HepG2 (cell line): Measurements from ENCODE around the gene TMEM171. TPM values are rescaled to one million over a fixed set of nuclear protein-coding genes. Genes with fewer than 3 reads are reported as not detected.

Experiments used
- ATAC-seq: fragments of 200-7000 bp; cut with Tn5 transposase; 3 replicates; pipeline ENCODE4 v1.9.1; 2020; ENCODE audit warnings: mild to moderate bottlenecking, moderate library complexity
- BruUV-seq: library from RNA; stranded (reverse); fragments of 400-500 nt; replicated peaks from 2 replicates; lab custom pipeline; 2021; lab: Mats Ljungman, UMichigan
- CTCF ChIA-PET: fragments of 300-600 bp; formaldehyde crosslinking; extraction: SDS; loops from one replicate; lab custom pipeline; 2021; ENCODE audit warnings: low total read pairs, inconsistent platforms, low intra/inter-chr PET ratio; lab: Yijun Ruan, JAX
- POLR2A ChIA-PET: fragments of 350-600 bp; sonication (Branson Sonifier 250); formaldehyde crosslinking; loops from one replicate; lab custom pipeline; 2020; ENCODE audit warnings: antibody characterized with exemption, inconsistent platforms; lab: Yijun Ruan, JAX
- DNase-seq: peaks from one replicate; pipeline ENCODE4 v3.0.0-alpha.2; 2015; ENCODE audit warnings: low spot score
- FAIRE-seq: peaks from 3 replicates; lab custom pipeline; 2011; peaks lifted over from hg19 to GRCh38; lab: Jason Lieb, UNC
- H2AFZ ChIP-seq: one replicate; pipeline ENCODE4 v1.6.1; 2011; ENCODE audit warnings: low read length, inconsistent platforms
- H3K27ac ChIP-seq: fragments of 300-600 bp; 3 replicates; pipeline ENCODE4 v1.8.0; 2011; ENCODE audit warnings: mixed run types, mild to moderate bottlenecking, mixed read lengths, low read length, inconsistent platforms; ENCODE audit not compliant: insufficient read depth; ENCODE audit errors: extremely low read length
- H3K27me3 ChIP-seq, 2 experiments: fragments of 200-600 bp in 1 of 2; 2 replicates in 1 of 2; 3 replicates in 1 of 2; pipeline versions ENCODE4 v1.6.0 to v1.8.0; 2011; ENCODE audit warnings: low read length in 2 of 2, mild to moderate bottlenecking in 2 of 2, moderate library complexity in 2 of 2, inconsistent platforms in 1 of 2; ENCODE audit not compliant: insufficient read depth in 2 of 2, control insufficient read depth in 1 of 2
- H3K36me3 ChIP-seq, 2 experiments: fragments of 200-600 bp in 1 of 2; replicated peaks in 1 of 2; 2 replicates in 1 of 2; 3 replicates in 1 of 2; pipeline versions ENCODE4 v1.5.1 to v1.8.0; 2011; ENCODE audit warnings: low read length in 2 of 2, inconsistent platforms in 1 of 2; ENCODE audit not compliant: insufficient read depth in 2 of 2, control insufficient read depth in 1 of 2
- H3K4me1 ChIP-seq: 2 replicates; pipeline ENCODE4 v1.5.1; 2012; ENCODE audit warnings: low read length, inconsistent platforms; ENCODE audit not compliant: insufficient read depth
- H3K4me2 ChIP-seq: 2 replicates; pipeline ENCODE4 v1.6.0; 2011; ENCODE audit warnings: low read depth, low read length, inconsistent platforms
- H3K4me3 ChIP-seq, 3 experiments: fragments of 200-600 bp in 1 of 3; sonication (generic), shearing (Covaris generic) in 1 of 3; replicated peaks in 1 of 3; 2 replicates each; pipeline ENCODE4 v1.5.1; 2011 to 2016; ENCODE audit warnings: low read length in 3 of 3, inconsistent platforms in 2 of 3, low read depth in 2 of 3, mild to moderate bottlenecking in 2 of 3, control low read depth in 1 of 3, mixed read lengths in 1 of 3; ENCODE audit not compliant: insufficient read depth in 1 of 3
- H3K79me2 ChIP-seq: one replicate; pipeline ENCODE4 v1.6.1; 2011; ENCODE audit warnings: low read length, inconsistent platforms; ENCODE audit not compliant: insufficient read depth
- H3K9ac ChIP-seq: 2 replicates; pipeline ENCODE4 v1.6.0; 2011; ENCODE audit warnings: mild to moderate bottlenecking, low read depth, low read length, inconsistent platforms; ENCODE audit not compliant: insufficient read depth
- H3K9me3 ChIP-seq: 2 replicates; pipeline ENCODE4 v1.5.1; 2012; ENCODE audit warnings: mild to moderate bottlenecking, low read length
- H4K20me1 ChIP-seq: 2 replicates; pipeline ENCODE4 v1.6.0; 2011; ENCODE audit warnings: inconsistent platforms, mild to moderate bottlenecking, low read length, moderate library complexity; ENCODE audit not compliant: insufficient read depth
- ARID3A ChIP-seq: IDR thresholded peaks from 2 replicates; pipeline ENCODE4 v1.6.1; 2012; ENCODE audit warnings: low read depth, low read length, improper control_type of control experiment
- ATF6 ChIP-seq: sonication (generic); formaldehyde crosslinking; conservative IDR thresholded peaks from 2 replicates; pipeline ENCODE4 v1.4.0; 2020; ENCODE audit warnings: missing genetic modification reagents
- ETV5 ChIP-seq: IDR thresholded peaks from 2 replicates; pipeline ENCODE4 v1.6.1; 2018; ENCODE audit warnings: missing biosample characterization, missing genetic modification reagents, inconsistent platforms, borderline replicate concordance
- HNRNPUL1 ChIP-seq: fragments of 200-400 bp; formaldehyde crosslinking; IDR thresholded peaks from 2 replicates; pipeline ENCODE4 v1.6.1; 2017; ENCODE audit warnings: low read depth, mild to moderate bottlenecking, low read length, moderate library complexity
- HOMEZ ChIP-seq: IDR thresholded peaks from 2 replicates; pipeline ENCODE4 v1.6.1; 2016; ENCODE audit warnings: low read depth
- PPARG ChIP-seq: conservative IDR thresholded peaks from 2 replicates; pipeline ENCODE4 v1.6.1; 2016; ENCODE audit warnings: missing biosample characterization, missing genetic modification reagents
- SALL2 ChIP-seq: sonication (generic); formaldehyde crosslinking; IDR thresholded peaks from 2 replicates; pipeline ENCODE4 v1.8.1; 2023; ENCODE audit warnings: mild to moderate bottlenecking, missing genetic modification reagents, inconsistent platforms
- TMF1 ChIP-seq: sonication (generic); formaldehyde crosslinking; IDR thresholded peaks from 2 replicates; pipeline ENCODE4 v1.8.1; 2022; ENCODE audit warnings: low read depth, missing genetic modification reagents
- TRAFD1 ChIP-seq: sonication (generic); formaldehyde crosslinking; IDR thresholded peaks from 2 replicates; pipeline ENCODE4 v1.5.1; 2020; ENCODE audit warnings: missing genetic modification reagents, mild to moderate bottlenecking, borderline replicate concordance
- ZSCAN21 ChIP-seq: sonication (generic); formaldehyde crosslinking; IDR thresholded peaks from 2 replicates; pipeline ENCODE4 v1.8.0; 2022; ENCODE audit warnings: mild to moderate bottlenecking, missing genetic modification reagents, moderate library complexity, borderline replicate concordance
- WGBS: methylation state at CpG from one replicate; pipeline ENCODE4 v1.1.6; 2017; ENCODE audit warnings: low lambda C conversion rate; 5-methylcytosine and 5-hydroxymethylcytosine counted together
- in situ Hi-C: cut with HindIII; loops from 2 replicates; pipeline ENCODE4 v1.10.0; 2017; ENCODE audit warnings: low pct_unique_long_range_greater_than_20kb; ENCODE audit not compliant: extremely low pct_ligation_motif_present
- intact Hi-C: fragments of 100-400 bp; cut with micrococcal nuclease; formaldehyde crosslinking; loops from one replicate; pipeline ENCODE4 v1.10.0; 2022; ENCODE audit not compliant: unreplicated experiment
- polyA plus RNA-seq, 8 experiments: library from polyadenylated mRNA; depleted of rRNA in 3 of 8; stranded (reverse) in 7 of 8; unstranded in 1 of 8; fragments of >200 nt; fragmentation: Illumina TruSeq in 4 of 8; extraction: Trizol in 4 of 8; gene quantifications; 2 replicates each; pipeline versions ENCODE4 v1.2.1 to v1.2.3, GENCODE V29; 2011 to 2016; ENCODE audit warnings: low read depth in 4 of 8, missing spikeins in 1 of 8, mixed read lengths in 1 of 8; ENCODE audit not compliant: insufficient read depth in 1 of 8
- total RNA-seq, 5 experiments: library from RNA; depleted of rRNA; stranded (reverse); fragments of >200 nt; fragmentation: Illumina TruSeq; extraction: Trizol; gene quantifications; 2 replicates each; pipeline ENCODE4 v1.2.3, GENCODE V29; 2016; ENCODE audit warnings: low read depth in 1 of 5

Gene TMEM171
- total and polyA plus RNA-seq, 2 of the 13 experiments (the other 11 are each of a cell fraction or from before 2014, with no cell fraction given) = 0.12 TPM; not detected in 1

GRCh38 chr5:73130811-73131210 is 10.4 kb downstream of the TMEM171 start:
- ChIA-PET POLR2A (no interaction called here), CTCF (no interaction called here)
- no peaks in the 10 kb centered on the region for H3K79me2 ChIP-seq
- no peaks in the 10 kb centered on the region for H3K4me1 ChIP-seq
- H4K20me1 ChIP-seq = no peaks in the 10 kb centered on the region
- no peak overlapping the region for H3K4me3 ChIP-seq
- no peak overlapping the region for H3K4me2 ChIP-seq
- WGBS = 0% methylated on average over 1 of the region's 1 CpG
- BruUV-seq = no TSS peak
- intact Hi-C loops (no loop called here), in situ Hi-C loops (no loop called here)
- no peak overlapping the region for H3K27ac ChIP-seq
- no peak for TF ChIP-seq HNRNPUL1
- TF ChIP-seq ZSCAN21 = no peak
- TF ChIP-seq ARID3A = no peak
- no peak for TF ChIP-seq ATF6 (CRISPR knock-in tag)
- TF ChIP-seq TRAFD1 (CRISPR knock-in tag) = no peak
- TF ChIP-seq HOMEZ (CRISPR knock-in tag) = no peak
- TF ChIP-seq SALL2 = no peak
- TF ChIP-seq PPARG (CRISPR knock-in tag) = no peak
- no peak for TF ChIP-seq ETV5 (CRISPR knock-in tag)
- no peak for TF ChIP-seq TMF1
- no peaks in the 10 kb centered on the region for H3K9me3 ChIP-seq
- no peak overlapping the region for H3K9ac ChIP-seq
- ATAC-seq (no peak), FAIRE-seq (no peak), DNase-seq (no peak)
- no peak overlapping the region for H2AFZ ChIP-seq
- peaks cover 0 to 23% of the 10 kb centered on the region in 2 experiments; a peak in 3 of 5 replicates for H3K27me3 ChIP-seq
- no peaks in the 10 kb centered on the region for H3K36me3 ChIP-seq
